Endothelial cell of umbilical vein (primary cell): ENCODE measurements around the gene TMEM59. TPM values are rescaled to one million over a fixed set of nuclear protein-coding genes. Genes with fewer than 3 reads are reported as not detected.

Source experiments
- BruUV-seq: library from RNA; stranded (reverse); fragments of 400-500 nt; replicated peaks from 2 replicates; lab custom pipeline; 2021; lab: Mats Ljungman, UMichigan
- CTCF ChIA-PET: fragments of 300-600, 350-600 bp; sonication (Branson Sonifier 250); formaldehyde crosslinking; loops from one replicate; lab custom pipeline; 2021; ENCODE audit warnings: antibody characterized with exemption, inconsistent platforms; lab: Charles Lee
- POLR2A ChIA-PET: fragments of 300-600, 350-600 bp; sonication (Branson Sonifier 250); formaldehyde crosslinking; loops from one replicate; lab custom pipeline; 2021; ENCODE audit warnings: antibody characterized with exemption, inconsistent platforms; lab: Charles Lee
- DNase-seq: peaks from one replicate; pipeline ENCODE4 v3.0.0-alpha.2; 2011; ENCODE audit warnings: low read depth, low spot score
- FAIRE-seq: peaks from 2 replicates; lab custom pipeline; 2011; peaks lifted over from hg19 to GRCh38; lab: Jason Lieb, UNC
- H2AFZ ChIP-seq: 2 replicates; pipeline ENCODE4 v1.6.0; 2012; ENCODE audit warnings: low read depth, low read length, control low read depth, inconsistent platforms
- H3K27ac ChIP-seq: 2 replicates; pipeline ENCODE4 v1.5.1; 2011; ENCODE audit warnings: low read depth, mild to moderate bottlenecking, control low read depth, low read length, moderate library complexity; ENCODE audit not compliant: insufficient read depth
- H3K27me3 ChIP-seq, 2 experiments: 2 replicates each; pipeline versions ENCODE4 v1.6.0 to v1.6.1; 2011; ENCODE audit warnings: low read length in 2 of 2, mixed read lengths in 1 of 2; ENCODE audit not compliant: control insufficient read depth in 2 of 2, insufficient read depth in 2 of 2
- H3K36me3 ChIP-seq, 2 experiments: 2 replicates in 1 of 2; 3 replicates in 1 of 2; pipeline ENCODE4 v1.5.1; 2011; ENCODE audit warnings: low read length in 2 of 2, mild to moderate bottlenecking in 1 of 2, moderate library complexity in 1 of 2; ENCODE audit not compliant: control insufficient read depth in 2 of 2, insufficient read depth in 2 of 2; ENCODE audit errors: extremely low read depth in 1 of 2
- H3K4me1 ChIP-seq: 3 replicates; pipeline ENCODE4 v1.5.1; 2011; ENCODE audit warnings: mild to moderate bottlenecking, low read length; ENCODE audit not compliant: control insufficient read depth, insufficient read depth; ENCODE audit errors: extremely low read depth
- H3K4me2 ChIP-seq: 2 replicates; pipeline ENCODE4 v1.6.1; 2011; ENCODE audit warnings: low read length, control low read depth, mixed read lengths; ENCODE audit not compliant: insufficient read depth
- H3K4me3 ChIP-seq, 3 experiments: fragments of 200-600 bp in 1 of 3; sonication (generic), shearing (Covaris generic) in 1 of 3; replicated peaks in 1 of 3; 2 replicates each; pipeline ENCODE4 v1.5.1; 2011 to 2016; ENCODE audit warnings: control low read depth in 3 of 3, low read length in 3 of 3, mild to moderate bottlenecking in 2 of 3, inconsistent platforms in 1 of 3, low read depth in 1 of 3, moderate library complexity in 1 of 3; ENCODE audit not compliant: insufficient read depth in 1 of 3
- H3K79me2 ChIP-seq: 2 replicates; pipeline ENCODE4 v1.6.0; 2012; ENCODE audit warnings: low read length, inconsistent platforms; ENCODE audit not compliant: control insufficient read depth, insufficient read depth
- H3K9ac ChIP-seq: replicated peaks from 2 replicates; pipeline ENCODE3; 2011; ENCODE audit warnings: low read length, control low read depth; ENCODE audit not compliant: insufficient read depth; ENCODE audit errors: extremely low read depth
- H3K9me1 ChIP-seq: replicated peaks from 3 replicates; pipeline ENCODE4 v1.6.0; 2011; ENCODE audit warnings: mild to moderate bottlenecking, low read length; ENCODE audit not compliant: control insufficient read depth, insufficient read depth; ENCODE audit errors: extremely low read depth
- H3K9me3 ChIP-seq: replicated peaks from 2 replicates; pipeline ENCODE4 v1.5.1; 2012; ENCODE audit warnings: low read length, inconsistent platforms; ENCODE audit not compliant: control insufficient read depth, insufficient read depth
- H4K20me1 ChIP-seq: replicated peaks from 2 replicates; pipeline ENCODE3; 2011; ENCODE audit warnings: mild to moderate bottlenecking, low read length; ENCODE audit not compliant: control insufficient read depth, insufficient read depth; ENCODE audit errors: extremely low read depth
- EZH2 ChIP-seq: IDR thresholded peaks from 2 replicates; pipeline ENCODE4 v1.6.1; 2012; ENCODE audit warnings: borderline replicate concordance, low read depth, mild to moderate bottlenecking, moderate library complexity, low read length, inconsistent platforms; ENCODE audit not compliant: severe bottlenecking
- FOS ChIP-seq: IDR thresholded peaks from 2 replicates; pipeline ENCODE4 v1.6.1; 2011; ENCODE audit warnings: mild to moderate bottlenecking, low read length, moderate library complexity, borderline replicate concordance; ENCODE audit not compliant: insufficient read depth
- GATA2 ChIP-seq: IDR thresholded peaks from 2 replicates; pipeline ENCODE4 v1.7.0; 2011; ENCODE audit warnings: low read depth, mild to moderate bottlenecking, moderate library complexity, mixed read lengths, low read length; ENCODE audit not compliant: insufficient read length, insufficient read depth
- JUN ChIP-seq: IDR thresholded peaks from 2 replicates; pipeline ENCODE4 v1.6.1; 2011; ENCODE audit warnings: borderline replicate concordance, low read depth; ENCODE audit not compliant: insufficient read length, insufficient read depth
- MYC ChIP-seq: IDR thresholded peaks from one replicate; pipeline ENCODE4 v1.6.1; 2011; ENCODE audit warnings: mild to moderate bottlenecking, low read depth, low read length
- POLR2A ChIP-seq: IDR thresholded peaks from 2 replicates; pipeline ENCODE4 v1.6.1; 2012; ENCODE audit warnings: low read depth, mild to moderate bottlenecking, control low read depth, low read length
- POLR2AphosphoS5 ChIP-seq: IDR thresholded peaks from 2 replicates; pipeline ENCODE4 v1.6.1; 2012; ENCODE audit warnings: low read depth, mild to moderate bottlenecking, control low read depth, low read length, moderate library complexity; ENCODE audit not compliant: insufficient read depth
- dilution Hi-C: fragments of 300-500 bp; cut with MboI; formaldehyde crosslinking; loops from one replicate; pipeline ENCODE4 v1.15.0; 2019; ENCODE audit warnings: low sequenced_read_pairs; ENCODE audit not compliant: extremely low pct_ligation_motif_present
- intact Hi-C: fragments of 100-400 bp; cut with micrococcal nuclease; formaldehyde crosslinking; loops from one replicate; pipeline ENCODE4 v1.10.0; 2022
- polyA plus RNA-seq, 4 experiments: library from polyadenylated mRNA; depleted of rRNA in 3 of 4; stranded (reverse) in 3 of 4; unstranded in 1 of 4; fragments of >200 nt; gene quantifications; 2 replicates each; pipeline versions ENCODE4 v1.2.1 to v1.2.3, GENCODE V29; 2011 to 2012; ENCODE audit warnings: missing spikeins in 1 of 4
- total RNA-seq: library from RNA; stranded (reverse); gene quantifications from 2 replicates; pipeline ENCODE4 v1.2.3, GENCODE V29; 2021
- TF ChIP-seq, protein P1 (sequence below): IDR thresholded peaks from 2 replicates; pipeline ENCODE4 v1.6.1; 2011; ENCODE audit not compliant: insufficient read depth, insufficient read length
- TF ChIP-seq, protein P2 (sequence below), 2 donors: IDR thresholded peaks; 1 replicate in 1 of 2; 2 replicates in 1 of 2; pipeline ENCODE4 v1.5.1; 2011; ENCODE audit warnings: low read length in 2 of 2, mild to moderate bottlenecking in 2 of 2, moderate library complexity in 2 of 2, control low read depth in 1 of 2, inconsistent platforms in 1 of 2, low read depth in 1 of 2; ENCODE audit not compliant: insufficient read depth in 1 of 2; ENCODE audit errors: extremely low read depth in 1 of 2

Gene TMEM59
- total and polyA plus RNA-seq, 2 donors (not counting 3 experiments of a cell fraction or from before 2014, with no cell fraction given), result 196 to 281 TPM

DNA sequence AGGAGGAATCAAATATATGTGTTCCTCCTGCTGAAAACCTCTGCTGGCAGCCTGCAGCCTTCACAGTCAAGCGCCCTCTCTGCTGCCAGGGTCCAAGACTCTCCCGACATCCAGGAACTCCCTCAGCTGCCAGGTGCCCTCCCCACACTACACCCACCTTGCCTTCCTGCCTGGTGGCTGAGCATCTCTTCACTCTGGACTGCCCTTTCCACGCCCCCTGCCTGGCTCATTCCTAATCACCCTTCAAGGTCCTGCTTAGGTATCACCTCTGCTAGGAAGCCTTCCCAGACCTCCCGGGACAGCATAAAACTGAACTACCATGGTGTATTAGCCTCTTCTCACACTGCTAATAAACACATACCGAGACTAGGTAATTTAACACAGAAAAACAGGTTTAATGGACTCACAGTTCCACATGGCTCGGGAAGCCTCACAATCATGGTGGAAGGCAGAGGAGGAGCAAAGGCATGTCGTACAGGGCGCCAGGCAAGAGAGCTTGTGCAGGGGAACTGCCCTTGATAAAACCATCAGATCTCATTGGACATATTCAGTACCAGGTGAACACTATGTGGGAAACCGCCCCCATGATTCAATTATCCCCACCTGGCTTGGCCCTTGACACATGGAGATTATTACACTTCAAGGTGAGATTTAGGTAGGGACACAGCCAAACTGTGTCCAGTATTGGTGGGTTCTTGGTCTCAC lies 50.3 kb downstream of the TMEM59 start:
- DNase-seq (no peak), FAIRE-seq (no peak)
- H3K9me3 ChIP-seq, result no peaks in the 10 kb centered on the region
- H3K27me3 ChIP-seq, result peaks cover 0 to 2% of the 10 kb centered on the region in 2 experiments
- no peaks in the 10 kb centered on the region for H4K20me1 ChIP-seq
- H3K36me3 ChIP-seq, result no peaks in the 10 kb centered on the region
- H3K4me1 ChIP-seq, result no peaks in the 10 kb centered on the region
- H3K9me1 ChIP-seq, result no peaks in the 10 kb centered on the region
- BruUV-seq, result no TSS peak
- H3K27ac ChIP-seq, result no peak overlapping the region
- dilution Hi-C loops, result no loop called here
- no peak overlapping the region for H3K4me3 ChIP-seq
- H3K4me2 ChIP-seq, result no peak overlapping the region
- H3K9ac ChIP-seq, result no peak overlapping the region
- intact Hi-C loops, result no loop called here
- H3K79me2 ChIP-seq, result no peaks in the 10 kb centered on the region
- ChIA-PET POLR2A (no interaction called here), CTCF (interaction anchor here (2.6 kb wide), 1 partner anchor 11 kb away, joined by 6 read pairs; no protein-coding TSS in a partner anchor)
- TF ChIP-seq FOS (no peak), MYC (no peak), JUN (no peak), POLR2A (no peak), GATA2 (no peak), EZH2 (no peak), POLR2AphosphoS5 (no peak)
- TF ChIP-seq, protein P1, sequence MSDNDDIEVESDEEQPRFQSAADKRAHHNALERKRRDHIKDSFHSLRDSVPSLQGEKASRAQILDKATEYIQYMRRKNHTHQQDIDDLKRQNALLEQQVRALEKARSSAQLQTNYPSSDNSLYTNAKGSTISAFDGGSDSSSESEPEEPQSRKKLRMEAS, result no peak
- TF ChIP-seq, protein P2, sequence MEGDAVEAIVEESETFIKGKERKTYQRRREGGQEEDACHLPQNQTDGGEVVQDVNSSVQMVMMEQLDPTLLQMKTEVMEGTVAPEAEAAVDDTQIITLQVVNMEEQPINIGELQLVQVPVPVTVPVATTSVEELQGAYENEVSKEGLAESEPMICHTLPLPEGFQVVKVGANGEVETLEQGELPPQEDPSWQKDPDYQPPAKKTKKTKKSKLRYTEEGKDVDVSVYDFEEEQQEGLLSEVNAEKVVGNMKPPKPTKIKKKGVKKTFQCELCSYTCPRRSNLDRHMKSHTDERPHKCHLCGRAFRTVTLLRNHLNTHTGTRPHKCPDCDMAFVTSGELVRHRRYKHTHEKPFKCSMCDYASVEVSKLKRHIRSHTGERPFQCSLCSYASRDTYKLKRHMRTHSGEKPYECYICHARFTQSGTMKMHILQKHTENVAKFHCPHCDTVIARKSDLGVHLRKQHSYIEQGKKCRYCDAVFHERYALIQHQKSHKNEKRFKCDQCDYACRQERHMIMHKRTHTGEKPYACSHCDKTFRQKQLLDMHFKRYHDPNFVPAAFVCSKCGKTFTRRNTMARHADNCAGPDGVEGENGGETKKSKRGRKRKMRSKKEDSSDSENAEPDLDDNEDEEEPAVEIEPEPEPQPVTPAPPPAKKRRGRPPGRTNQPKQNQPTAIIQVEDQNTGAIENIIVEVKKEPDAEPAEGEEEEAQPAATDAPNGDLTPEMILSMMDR (IDR thresholded peaks at IDR 0.05; ENCODE audit: extremely low read depth in 1 of 2, insufficient read depth in 1 of 2, low read depth in 1 of 2, low read length in 2 of 2), result no peak
- no peak overlapping the region for H2AFZ ChIP-seq
